Suprapubic skin (tissue), 4 donors: ENCODE results near the gene RPE65. TPM values are rescaled to one million over a fixed set of nuclear protein-coding genes. Genes with fewer than 3 reads are reported as not detected.
"Not testable (repeated sequence)": the region's sequence is repeated elsewhere in the genome, so short reads cannot be mapped to it uniquely, and the experiment has no call there.

Experiments used
- DNase-seq, 2 donors: peaks; one replicate each; pipeline ENCODE4 v3.0.0-alpha.2; 2019; ENCODE audit warnings: low spot score in 2 of 2
- H3K27ac ChIP-seq: fragments of 200-600 bp; sonication (generic); one replicate; pipeline ENCODE4 v1.5.1; 2019
- H3K27me3 ChIP-seq: fragments of 200-600 bp; sonication (generic); one replicate; pipeline ENCODE4 v1.5.1; 2019
- H3K36me3 ChIP-seq: fragments of 200-600 bp; sonication (generic); one replicate; pipeline ENCODE4 v1.5.1; 2019
- H3K4me1 ChIP-seq: fragments of 200-600 bp; sonication (generic); one replicate; pipeline ENCODE4 v1.5.1; 2019
- H3K4me3 ChIP-seq: fragments of 200-600 bp; sonication (generic); one replicate; pipeline ENCODE4 v1.5.1; 2019; ENCODE audit warnings: mild to moderate bottlenecking
- H3K9me3 ChIP-seq: fragments of 200-600 bp; sonication (generic); one replicate; pipeline ENCODE4 v1.5.1; 2019
- EP300 ChIP-seq: sonication (generic); formaldehyde crosslinking; IDR thresholded peaks from one replicate; pipeline ENCODE4 v1.6.1; 2017; ENCODE audit warnings: antibody characterized with exemption
- POLR2A ChIP-seq, 2 donors: fragments of 450-650 bp; IDR thresholded peaks; one replicate each; pipeline ENCODE4 v1.6.1; 2017; ENCODE audit warnings: antibody characterized with exemption in 2 of 2, mild to moderate bottlenecking in 2 of 2, moderate library complexity in 2 of 2
- POLR2AphosphoS5 ChIP-seq, 3 donors: sonication (generic); formaldehyde crosslinking; IDR thresholded peaks; one replicate each; pipeline ENCODE4 v1.6.1; 2017; ENCODE audit warnings: antibody characterized with exemption in 3 of 3
- WGBS: methylation state at CpG from one replicate; pipeline ENCODE4 v1.1.5; 2018; 5-methylcytosine and 5-hydroxymethylcytosine counted together
- total RNA-seq, 4 donors: library from RNA; depleted of rRNA; stranded (reverse); fragments of >200 nt; gene quantifications; one replicate each; pipeline ENCODE4 v1.1.0, GENCODE V29; 2016
- TF ChIP-seq, protein P1 (sequence below), 2 donors: fragments of 200-600 bp in 1 of 2; fragments of 450-650 bp in 1 of 2; sonication (generic) in 1 of 2; IDR thresholded peaks; one replicate each; pipeline ENCODE4 v1.5.1; 2016 to 2019; ENCODE audit warnings: antibody characterized with exemption in 2 of 2, mild to moderate bottlenecking in 1 of 2, moderate library complexity in 1 of 2

The RPE65 gene
- total RNA-seq, 4 donors from 2014 or later: not detected

DNA sequence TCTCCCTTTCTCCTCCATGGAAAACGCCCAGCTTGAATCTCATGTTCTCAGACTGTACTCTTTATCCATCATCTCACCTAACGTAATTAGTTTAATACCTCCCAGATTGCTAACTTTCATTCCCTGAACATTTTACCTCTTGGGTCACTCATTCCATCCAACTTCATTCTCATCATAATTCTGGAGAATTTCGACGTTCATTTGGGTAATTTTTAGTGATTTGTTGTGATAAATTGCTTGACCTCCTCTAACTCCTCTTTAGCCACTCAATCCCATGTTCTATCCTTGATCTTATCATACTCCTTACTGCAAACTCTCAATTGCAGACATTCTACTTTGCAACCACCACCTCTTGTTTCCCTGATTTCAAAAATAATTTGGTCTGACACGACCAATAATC is 28.4 kb downstream of the RPE65 start:
- no peak for DNase-seq
- 89% methylated on average over 5 of the region's 5 CpGs for WGBS

DNA sequence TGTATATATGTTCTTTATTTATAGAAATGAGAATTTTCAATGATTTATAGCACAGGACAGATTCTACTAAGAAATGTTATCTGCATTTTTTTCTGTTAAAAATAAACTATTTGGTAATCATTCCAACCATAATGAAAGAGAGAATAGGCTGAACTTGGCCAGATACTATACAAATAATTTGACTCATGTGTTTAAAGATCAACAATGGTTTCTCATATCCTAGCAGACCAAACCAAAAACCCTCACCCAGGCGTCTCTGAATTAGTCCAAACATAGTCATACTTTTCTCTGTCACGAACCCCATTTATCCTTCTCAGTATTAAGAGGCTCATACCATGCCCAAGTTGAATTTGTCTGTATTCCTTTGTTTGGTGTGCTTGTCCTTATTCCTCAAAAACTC is 40.3 kb downstream of the RPE65 start:
- no peak for TF ChIP-seq EP300
- no peak for TF ChIP-seq POLR2A (IDR thresholded peaks at IDR 0.05)
- Histone ChIP-seq H3K27ac (no peak overlapping the region), H3K9me3 (no peaks in the 10 kb centered on the region), H3K4me1 (no peaks in the 10 kb centered on the region), H3K4me3 (no peak overlapping the region), H3K27me3 (no peaks in the 10 kb centered on the region), H3K36me3 (no peaks in the 10 kb centered on the region)
- DNase-seq: no peak
- 74% methylated on average over 2 of the region's 2 CpGs for WGBS

More for the DNA sequence above, 28.4 kb downstream of the RPE65 start:
- Histone ChIP-seq H3K27ac (no peak overlapping the region), H3K4me1 (no peaks in the 10 kb centered on the region), H3K36me3 (no peaks in the 10 kb centered on the region), H3K27me3 (no peaks in the 10 kb centered on the region), H3K4me3 (no peak overlapping the region), H3K9me3 (no peaks in the 10 kb centered on the region)
- no peak for TF ChIP-seq EP300
- TF ChIP-seq, protein P1, sequence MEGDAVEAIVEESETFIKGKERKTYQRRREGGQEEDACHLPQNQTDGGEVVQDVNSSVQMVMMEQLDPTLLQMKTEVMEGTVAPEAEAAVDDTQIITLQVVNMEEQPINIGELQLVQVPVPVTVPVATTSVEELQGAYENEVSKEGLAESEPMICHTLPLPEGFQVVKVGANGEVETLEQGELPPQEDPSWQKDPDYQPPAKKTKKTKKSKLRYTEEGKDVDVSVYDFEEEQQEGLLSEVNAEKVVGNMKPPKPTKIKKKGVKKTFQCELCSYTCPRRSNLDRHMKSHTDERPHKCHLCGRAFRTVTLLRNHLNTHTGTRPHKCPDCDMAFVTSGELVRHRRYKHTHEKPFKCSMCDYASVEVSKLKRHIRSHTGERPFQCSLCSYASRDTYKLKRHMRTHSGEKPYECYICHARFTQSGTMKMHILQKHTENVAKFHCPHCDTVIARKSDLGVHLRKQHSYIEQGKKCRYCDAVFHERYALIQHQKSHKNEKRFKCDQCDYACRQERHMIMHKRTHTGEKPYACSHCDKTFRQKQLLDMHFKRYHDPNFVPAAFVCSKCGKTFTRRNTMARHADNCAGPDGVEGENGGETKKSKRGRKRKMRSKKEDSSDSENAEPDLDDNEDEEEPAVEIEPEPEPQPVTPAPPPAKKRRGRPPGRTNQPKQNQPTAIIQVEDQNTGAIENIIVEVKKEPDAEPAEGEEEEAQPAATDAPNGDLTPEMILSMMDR (IDR thresholded peaks at IDR 0.05): no peak
- TF ChIP-seq POLR2AphosphoS5 (IDR thresholded peaks at IDR 0.05): no peak
- no peak for TF ChIP-seq POLR2A (IDR thresholded peaks at IDR 0.05)

DNA sequence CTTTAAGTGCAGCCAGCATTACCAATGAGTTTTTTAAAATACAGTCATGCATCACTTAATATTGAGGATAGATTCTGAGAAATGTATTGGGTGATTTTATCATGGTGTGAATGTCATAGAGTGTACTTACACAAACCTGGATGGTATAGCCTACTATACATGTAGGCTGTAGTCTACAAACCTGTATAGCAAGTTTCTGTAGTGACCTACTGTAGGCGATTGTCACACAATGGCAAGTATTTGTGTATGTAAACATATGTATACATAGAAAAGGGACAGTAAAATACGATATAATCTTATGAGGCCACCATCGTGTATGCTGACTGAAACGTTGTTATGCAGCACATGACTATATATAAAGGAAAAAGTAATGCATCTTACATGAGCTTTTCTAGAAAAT is 48.2 kb downstream of the RPE65 start:
- Histone ChIP-seq H3K9me3 (no peaks in the 10 kb centered on the region), H3K27me3 (no peaks in the 10 kb centered on the region), H3K4me3 (no peak overlapping the region), H3K4me1 (no peaks in the 10 kb centered on the region), H3K36me3 (no peaks in the 10 kb centered on the region), H3K27ac (no peak overlapping the region)
- TF ChIP-seq POLR2A (IDR thresholded peaks at IDR 0.05): no peak
- TF ChIP-seq, protein P1 (IDR thresholded peaks at IDR 0.05): no peak
- TF ChIP-seq POLR2AphosphoS5 (IDR thresholded peaks at IDR 0.05): no peak
- TF ChIP-seq EP300: no peak
- WGBS: 69% methylated on average over 4 of the region's 4 CpGs
- DNase-seq: no peak

DNA sequence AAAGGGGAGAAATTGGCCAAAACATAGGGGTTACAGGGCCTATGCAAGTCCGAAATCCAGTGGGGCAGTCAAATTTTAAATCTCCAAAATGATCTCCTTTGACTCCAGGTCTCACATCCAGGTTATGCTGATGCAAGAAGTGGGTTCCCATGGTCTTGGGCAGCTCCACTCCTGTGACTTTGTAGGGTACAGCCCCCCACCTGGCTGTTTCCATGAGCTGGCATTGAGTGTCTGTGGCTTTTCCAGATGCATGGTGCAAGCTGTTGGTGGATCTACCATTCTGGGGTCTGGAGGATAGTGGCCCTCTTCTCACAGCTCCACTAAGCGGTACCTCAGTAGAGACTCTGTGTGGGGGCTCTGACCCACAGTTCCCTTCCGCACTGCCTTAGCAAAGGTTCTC is 54.2 kb downstream of the RPE65 start:
- H3K9me3 ChIP-seq, H3K36me3 ChIP-seq, H3K27me3 ChIP-seq, H3K27ac ChIP-seq, H3K4me1 ChIP-seq, DNase-seq, H3K4me3 ChIP-seq: not testable (repeated sequence)
- 90% methylated on average over 3 of the region's 3 CpGs for WGBS

DNA sequence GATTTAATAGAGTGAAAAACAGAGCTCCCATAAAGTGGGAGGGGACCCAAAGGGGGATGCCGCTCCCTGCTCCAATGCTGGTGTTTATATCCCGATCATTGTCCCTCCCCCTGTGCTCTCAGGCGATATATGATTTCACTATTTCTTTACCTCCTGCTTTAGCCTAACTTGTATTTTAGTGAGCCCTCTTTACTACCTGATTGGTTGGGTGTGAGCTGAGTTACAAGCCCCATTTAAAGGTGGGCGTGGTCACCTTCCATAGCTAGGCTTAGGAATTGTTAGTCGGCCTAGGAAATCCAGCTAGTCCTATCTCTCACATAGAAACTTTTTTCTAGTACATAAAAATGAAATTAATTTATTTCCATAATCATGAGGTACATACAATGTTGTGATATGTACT is 57.3 kb downstream of the RPE65 start:
- H3K27ac ChIP-seq, H3K36me3 ChIP-seq, DNase-seq, H3K4me3 ChIP-seq, H3K4me1 ChIP-seq, H3K9me3 ChIP-seq, H3K27me3 ChIP-seq: not testable (repeated sequence)
- WGBS: 78% methylated on average over 5 of the region's 5 CpGs

DNA sequence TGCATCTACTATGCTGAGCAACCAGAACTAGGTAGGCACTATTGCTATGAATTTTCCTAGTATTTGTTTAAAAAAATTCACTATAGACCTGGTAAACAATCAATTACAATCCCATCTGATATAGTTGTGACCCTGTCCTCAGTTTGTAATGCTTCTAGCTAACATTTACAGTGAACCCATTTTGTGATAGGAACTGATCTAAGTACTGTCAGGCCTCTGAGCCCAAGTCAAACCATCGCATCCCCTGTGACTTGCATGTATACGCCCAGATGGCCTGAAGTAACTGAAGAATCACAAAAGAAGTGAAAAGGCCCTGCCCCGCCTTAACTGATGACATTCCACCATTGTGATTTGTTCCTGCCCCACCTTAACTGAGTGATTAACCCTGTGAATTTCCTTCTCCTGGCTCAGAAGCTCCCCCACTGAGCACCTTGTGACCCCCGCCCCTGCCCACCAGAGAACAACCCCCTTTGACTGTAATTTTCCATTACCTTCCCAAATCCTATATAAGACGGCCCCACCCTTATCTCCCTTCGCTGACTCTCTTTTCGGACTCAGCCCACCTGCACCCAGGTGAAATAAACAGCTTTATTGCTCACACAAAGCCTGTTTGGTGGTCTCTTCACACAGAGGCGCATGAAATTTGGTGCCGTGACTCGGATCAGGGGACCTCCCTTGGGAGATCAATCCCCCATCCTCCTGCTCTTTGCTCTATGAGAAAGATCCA is 63.8 kb downstream of the RPE65 start:
- not testable (repeated sequence) for H3K27me3 ChIP-seq, DNase-seq, H3K27ac ChIP-seq, H3K9me3 ChIP-seq, H3K4me3 ChIP-seq, H3K36me3 ChIP-seq
- 90% methylated on average over 10 of the region's 10 CpGs for WGBS
- H3K4me1 ChIP-seq: peaks cover 18% of the 10 kb centered on the region

DNA sequence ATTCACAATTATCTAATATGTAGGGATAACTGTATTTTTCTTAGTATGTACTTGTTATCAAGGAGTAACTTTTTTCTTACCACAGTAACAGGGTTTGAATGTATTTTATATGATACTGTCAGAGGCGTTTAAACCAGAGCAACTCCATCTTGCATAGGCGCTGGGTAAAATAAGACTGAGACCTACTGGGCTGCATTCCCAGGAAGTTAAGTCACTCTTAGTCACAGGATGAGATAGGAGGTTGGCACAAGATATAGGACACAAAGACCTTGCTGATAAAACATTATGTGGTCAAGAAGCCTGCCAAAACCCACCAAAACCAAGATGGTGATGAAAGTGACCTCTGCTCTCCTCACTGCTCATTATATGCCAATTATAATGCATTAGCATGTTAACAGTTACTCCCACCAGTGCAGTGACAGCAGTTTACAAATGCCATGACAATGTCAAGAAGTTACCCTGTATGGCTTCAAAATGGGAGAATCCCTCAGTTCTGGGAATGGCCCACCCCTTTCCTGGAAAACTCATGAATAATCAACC is 64.8 kb downstream of the RPE65 start:
- Histone ChIP-seq H3K27me3 (no peaks in the 10 kb centered on the region), H3K36me3 (no peaks in the 10 kb centered on the region), H3K4me3 (no peak overlapping the region), H3K27ac (no peak overlapping the region), H3K4me1 (peaks cover 18% of the 10 kb centered on the region), H3K9me3 (no peaks in the 10 kb centered on the region)
- 92% methylated on average over 2 of the region's 2 CpGs for WGBS
- no peak for TF ChIP-seq POLR2A (IDR thresholded peaks at IDR 0.05)
- TF ChIP-seq, protein P1 (IDR thresholded peaks at IDR 0.05): no peak
- no peak for TF ChIP-seq POLR2AphosphoS5 (IDR thresholded peaks at IDR 0.05)
- no peak for TF ChIP-seq EP300
- DNase-seq: no peak
